Embryonic facial prominence (tissue), 1 donor: ENCODE measurements around the gene MRPL38.
"Not testable (repeated sequence)": the region's sequence is repeated elsewhere in the genome, so short reads cannot be mapped to it uniquely, and the experiment has no call there.

Source experiments
- DNase-seq: peaks from one replicate; pipeline ENCODE4 v3.0.0-alpha.2; 2016; ENCODE audit errors: extremely low spot score

MRPL38 gene

DNA sequence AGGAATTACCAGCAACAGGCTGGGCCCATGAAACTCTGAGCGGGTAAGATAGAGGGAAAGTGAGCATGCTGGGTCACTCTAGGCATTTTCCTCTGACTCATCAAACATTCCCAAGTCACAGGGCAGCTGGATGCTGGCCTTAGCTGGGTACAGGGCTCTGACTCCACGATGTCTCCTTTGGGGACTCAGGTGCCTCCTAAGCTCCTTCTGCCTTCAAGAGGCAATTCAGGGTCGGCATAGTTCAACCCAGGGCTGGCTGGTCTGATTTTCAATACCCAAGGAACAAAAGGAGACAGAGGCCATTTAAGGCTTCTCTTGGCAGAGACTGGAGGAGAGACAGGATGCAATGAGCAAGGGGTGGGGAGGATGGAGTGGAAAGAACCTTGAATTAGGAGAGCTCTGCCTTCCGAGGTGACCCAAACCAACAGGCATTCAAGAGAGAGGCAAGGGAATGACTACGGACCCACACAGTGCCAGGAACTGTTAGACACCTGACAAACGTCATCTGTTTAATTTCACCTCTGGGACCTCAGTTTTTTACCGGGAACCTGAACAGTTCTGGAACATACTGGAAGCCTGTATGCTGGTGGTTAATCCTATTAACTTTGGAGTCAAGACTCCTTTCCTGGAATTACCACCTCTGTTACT lies 50.5 kb downstream of the MRPL38 start:
- DNase-seq: no peak

DNA sequence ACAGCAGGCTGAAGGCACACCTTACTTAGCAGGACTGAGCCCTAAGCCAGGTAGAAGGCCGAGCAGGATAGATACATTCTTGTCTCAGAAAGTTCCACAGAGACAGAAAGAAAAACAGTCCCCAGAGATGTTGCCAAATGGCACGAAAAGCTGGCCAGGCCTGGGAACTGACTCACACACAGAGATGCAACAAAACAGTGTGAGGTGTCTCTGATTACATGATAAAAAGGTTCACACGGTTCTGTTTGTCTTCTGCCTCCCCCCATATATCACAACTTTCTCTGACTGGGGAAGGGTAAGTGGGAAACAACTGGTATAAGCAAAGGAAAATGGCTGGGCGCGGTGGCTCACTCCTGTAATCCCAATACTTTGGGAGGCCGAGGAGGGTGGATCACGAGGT lies 51.3 kb downstream of the MRPL38 start:
- DNase-seq: no peak

DNA sequence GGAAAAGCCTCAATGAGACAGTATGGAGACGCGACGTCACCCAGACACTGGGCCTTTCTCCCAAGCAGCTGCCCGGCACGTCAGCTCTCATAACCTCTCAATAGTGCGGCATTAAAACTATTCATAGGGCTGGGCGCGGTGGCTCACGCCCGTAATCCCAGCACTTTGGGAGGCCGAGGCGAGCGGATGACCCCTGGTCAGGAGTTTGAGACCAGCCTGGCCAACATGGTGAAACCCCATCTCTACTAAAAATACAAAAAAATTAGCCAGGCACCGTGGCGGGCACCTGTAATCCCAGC lies 53.0 kb downstream of the MRPL38 start:
- not testable (repeated sequence) for DNase-seq

DNA sequence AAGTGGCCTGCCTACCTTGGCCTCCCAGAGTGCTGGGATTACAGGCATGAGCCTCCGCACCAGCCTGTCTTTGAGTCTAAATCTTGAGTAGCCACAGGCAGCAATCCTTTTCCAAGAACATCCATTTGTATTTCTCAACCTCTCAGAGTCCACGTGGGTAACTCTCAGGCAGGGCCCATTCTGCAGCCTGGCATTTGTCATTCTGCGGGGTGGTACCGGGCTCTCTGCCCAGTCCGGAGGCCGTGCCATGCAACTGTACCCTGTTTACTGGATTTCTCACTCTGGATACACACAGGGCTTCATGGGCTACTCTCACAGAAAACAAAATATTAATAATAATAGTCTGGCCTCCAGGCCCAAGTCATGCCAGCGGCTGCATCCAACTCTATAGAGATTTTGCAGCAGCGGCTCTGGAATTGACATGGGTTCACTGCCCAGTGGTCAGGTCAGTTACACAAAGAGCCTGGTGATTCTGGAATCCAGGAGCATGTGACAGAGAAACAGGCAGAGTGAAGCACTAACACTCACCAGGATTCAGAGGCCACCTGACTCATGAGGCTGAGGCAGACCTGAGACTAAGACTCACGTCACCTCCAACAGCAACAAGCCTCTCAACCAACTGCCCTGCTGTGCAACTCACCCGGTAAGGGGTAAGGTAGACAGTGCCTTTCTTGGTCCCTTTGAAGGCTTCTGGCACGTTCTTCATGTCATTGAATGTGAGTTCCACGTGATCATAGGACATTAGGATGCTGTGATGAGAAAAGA lies 53.6 kb downstream of the MRPL38 start:
- DNase-seq: no peak

DNA sequence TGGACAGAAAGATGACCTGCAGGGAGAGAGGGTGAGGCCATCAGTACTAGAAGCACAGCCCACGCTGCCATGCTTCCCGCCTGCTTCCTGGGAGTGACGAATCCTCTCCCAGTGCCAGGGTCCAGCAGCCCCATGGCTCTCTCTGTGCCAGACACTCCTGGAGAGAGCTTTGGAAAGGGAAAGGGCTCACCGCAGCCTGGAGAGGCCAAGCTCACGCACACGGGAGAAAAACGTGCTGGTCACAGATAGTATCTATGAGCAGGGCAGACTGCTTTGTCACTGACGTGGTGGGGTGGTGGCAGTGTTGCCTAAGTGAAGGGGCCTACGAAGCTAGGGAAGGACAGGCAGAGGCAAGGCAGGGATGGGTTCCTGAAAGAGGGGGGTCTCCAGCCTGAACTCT lies 55.0 kb downstream of the MRPL38 start:
- no peak for DNase-seq

DNA sequence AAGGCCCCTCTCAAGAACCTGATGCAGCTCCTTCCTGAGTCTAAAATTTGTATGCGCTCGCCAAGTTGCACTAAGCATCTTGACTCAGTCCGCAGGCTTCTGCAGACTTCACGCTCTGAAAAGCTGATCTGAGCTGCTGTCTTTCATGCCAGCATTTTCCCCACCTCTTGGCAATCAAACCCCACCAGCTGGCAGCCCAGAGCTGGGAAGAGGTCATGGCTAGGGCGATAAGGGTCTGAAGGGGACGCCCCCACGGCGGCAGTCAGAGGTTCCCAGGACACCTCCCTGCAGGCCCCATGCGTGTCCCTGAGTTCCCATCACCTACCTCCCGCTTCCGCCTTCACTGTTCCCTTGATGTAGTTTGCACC lies 55.4 kb downstream of the MRPL38 start:
- no peak for DNase-seq
